GM23248 (cell line): ENCODE results near the gene ALPI. TPM values are rescaled to one million over a fixed set of nuclear protein-coding genes. Genes with fewer than 3 reads are reported as not detected.

Source experiments
- DNase-seq: peaks from one replicate; pipeline ENCODE4 v3.0.0-alpha.2; 2015
- H2AFZ ChIP-seq: fragments of 200-600 bp; sonication (generic); 2 replicates; pipeline ENCODE4 v1.6.1; 2016; ENCODE audit warnings: antibody characterized with exemption
- H3F3A ChIP-seq: fragments of 200-600 bp; sonication (generic); 2 replicates; pipeline ENCODE4 v1.6.1; 2016; ENCODE audit warnings: mild to moderate bottlenecking, antibody characterized with exemption, mixed run types; ENCODE audit not compliant: insufficient read depth
- H3K27ac ChIP-seq: fragments of 200-600 bp; sonication (generic); 2 replicates; pipeline ENCODE4 v1.5.1; 2016; ENCODE audit warnings: mild to moderate bottlenecking
- H3K27me3 ChIP-seq: fragments of 200-600 bp; sonication (generic); replicated peaks from 2 replicates; pipeline ENCODE4 v1.6.1; 2016; ENCODE audit warnings: mild to moderate bottlenecking; ENCODE audit not compliant: insufficient read depth
- H3K36me3 ChIP-seq: fragments of 200-600 bp; sonication (generic); 2 replicates; pipeline ENCODE4 v1.6.1; 2016; ENCODE audit warnings: low read depth, mild to moderate bottlenecking
- H3K4me1 ChIP-seq: fragments of 200-600 bp; sonication (generic); 2 replicates; pipeline ENCODE4 v1.6.1; 2016; ENCODE audit warnings: mild to moderate bottlenecking; ENCODE audit not compliant: insufficient read depth
- H3K4me2 ChIP-seq: fragments of 200-600 bp; sonication (generic); one replicate; pipeline ENCODE4 v1.6.1; 2016; ENCODE audit warnings: mild to moderate bottlenecking; ENCODE audit not compliant: unreplicated experiment
- H3K4me3 ChIP-seq: fragments of 200-600 bp; sonication (generic); 2 replicates; pipeline ENCODE4 v1.5.1; 2016; ENCODE audit warnings: mild to moderate bottlenecking
- H3K79me2 ChIP-seq: fragments of 200-600 bp; sonication (generic); 2 replicates; pipeline ENCODE4 v1.6.1; 2016; ENCODE audit warnings: mild to moderate bottlenecking; ENCODE audit not compliant: insufficient read depth
- H3K9ac ChIP-seq: fragments of 200-600 bp; sonication (generic); 2 replicates; pipeline ENCODE4 v1.6.1; 2016; ENCODE audit warnings: mild to moderate bottlenecking
- H3K9me2 ChIP-seq: fragments of 200-600 bp; sonication (generic); 2 replicates; pipeline ENCODE4 v1.6.1; 2016; ENCODE audit warnings: mixed run types, mild to moderate bottlenecking, moderate library complexity; ENCODE audit not compliant: insufficient read depth
- H3K9me3 ChIP-seq: fragments of 200-600 bp; sonication (generic); one replicate; pipeline ENCODE4 v1.6.1; 2017; ENCODE audit warnings: low read depth
- H4K20me1 ChIP-seq: fragments of 200-600 bp; sonication (generic); 2 replicates; pipeline ENCODE4 v1.6.0; 2016; ENCODE audit not compliant: insufficient read depth
- EZH2 ChIP-seq: fragments of 200-600 bp; sonication (generic); IDR thresholded peaks from 2 replicates; pipeline ENCODE4 v1.6.1; 2018; ENCODE audit warnings: antibody characterized with exemption, mild to moderate bottlenecking; ENCODE audit not compliant: insufficient read depth, poor library complexity, severe bottlenecking
- EZH2phosphoT487 ChIP-seq: fragments of 200-600 bp; sonication (generic); IDR thresholded peaks from 2 replicates; pipeline ENCODE4 v1.6.1; 2018; ENCODE audit warnings: antibody characterized with exemption, moderate library complexity, mild to moderate bottlenecking, low read depth; ENCODE audit not compliant: insufficient read depth
- WGBS, 2 experiments: methylation state at CpG; one replicate each; pipeline ENCODE4 v1.1.6; 2015 to 2017; ENCODE audit warnings: low lambda C conversion rate in 2 of 2, low coverage in 1 of 2; ENCODE audit errors: missing lambda C conversion rate in 2 of 2; 5-methylcytosine and 5-hydroxymethylcytosine counted together
- in situ Hi-C: fragments of 300-500 bp; cut with MboI; formaldehyde crosslinking; loops from 2 replicates; pipeline ENCODE4 v1.15.0; 2020
- polyA plus RNA-seq: library from polyadenylated mRNA; unstranded; fragments of >200 nt; fragmentation: Nextera tagmentation; extraction: Ambion mirVana; gene quantifications from 2 replicates; pipeline ENCODE4 v1.2.1, GENCODE V29; 2016
- total RNA-seq: library from RNA; depleted of rRNA; stranded (reverse); fragments of >200 nt; shearing (Covaris generic); gene quantifications from 2 replicates; pipeline ENCODE4 v1.2.3, GENCODE V29; 2014

The ALPI gene
- total and polyA plus RNA-seq, 2 experiments from 2014 or later, result not detected

- Histone ChIP-seq H3K4me3 (no peak overlapping the region), H3K9me3 (no peaks in the 10 kb centered on the region), H3K4me2 (no peak overlapping the region), H3K27me3 (peaks cover 8% of the 10 kb centered on the region; the same call in 1 of the 2 replicates), H3K4me1 (no peaks in the 10 kb centered on the region), H3F3A (no peaks in the 10 kb centered on the region), H3K36me3 (no peaks in the 10 kb centered on the region), H4K20me1 (no peaks in the 10 kb centered on the region), H2AFZ (no peak overlapping the region), H3K9ac (no peak overlapping the region), H3K9me2 (no peaks in the 10 kb centered on the region), H3K27ac (no peak overlapping the region), H3K79me2 (no peaks in the 10 kb centered on the region)
- no peak for TF ChIP-seq EZH2
- TF ChIP-seq EZH2phosphoT487, result no peak
- WGBS, 2 experiments, result 67 to 73% methylated on average over 12 of the region's 12 CpGs
- no peak for DNase-seq
- in situ Hi-C loops, result loop anchor here (10.0 kb wide), 1 partner anchor 90 kb away; no protein-coding TSS in a partner anchor
These were observed 21.2 kb upstream of the ALPI start for GRCh38 chr2:232434563-232435374.

DNA sequence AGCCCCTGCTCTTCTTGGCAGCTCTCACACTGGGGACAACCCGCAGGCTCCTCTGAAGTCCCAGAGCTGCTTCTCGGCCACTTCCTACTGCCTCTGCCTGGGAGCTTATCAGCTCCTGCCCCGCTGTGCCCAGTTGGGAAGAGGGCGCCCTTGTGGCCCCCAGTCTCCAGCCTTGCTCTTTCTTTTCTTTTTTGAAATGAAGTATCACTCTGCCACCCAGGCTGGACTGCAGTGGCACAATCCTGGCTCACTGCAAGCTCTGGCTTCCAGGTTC lies 20.6 kb upstream of the ALPI start:
- no peaks in the 10 kb centered on the region for H3K4me1 ChIP-seq
- H3K4me3 ChIP-seq, result no peak overlapping the region
- in situ Hi-C loops, result loop anchor here (10.0 kb wide), 1 partner anchor 91 kb away; no protein-coding TSS in a partner anchor
- H3K9ac ChIP-seq, result no peak overlapping the region
- H3K36me3 ChIP-seq, result no peaks in the 10 kb centered on the region
- peaks cover 6% of the 10 kb centered on the region; the same call in 1 of the 2 replicates for H3K27me3 ChIP-seq
- TF ChIP-seq EZH2 (no peak), EZH2phosphoT487 (no peak)
- no peak overlapping the region for H3K27ac ChIP-seq
- no peak for DNase-seq
- no peaks in the 10 kb centered on the region for H3K79me2 ChIP-seq
- WGBS, 2 experiments, result 55 to 68% methylated on average over 4 of the region's 4 CpGs
- no peaks in the 10 kb centered on the region for H4K20me1 ChIP-seq
- H3K9me2 ChIP-seq, result no peaks in the 10 kb centered on the region
- no peak overlapping the region for H2AFZ ChIP-seq
- H3K4me2 ChIP-seq, result no peak overlapping the region
- H3F3A ChIP-seq, result no peaks in the 10 kb centered on the region
- H3K9me3 ChIP-seq, result no peaks in the 10 kb centered on the region

GRCh38 chr2:232435805-232436204 lies 20.1 kb upstream of the ALPI start:
- DNase-seq, result no peak
- Histone ChIP-seq H4K20me1 (no peaks in the 10 kb centered on the region), H3K9ac (no peak overlapping the region), H3K4me1 (no peaks in the 10 kb centered on the region), H3K27me3 (peaks cover under 1% of the 10 kb centered on the region; the same call in 1 of the 2 replicates), H2AFZ (no peak overlapping the region), H3K36me3 (no peaks in the 10 kb centered on the region), H3K9me2 (no peaks in the 10 kb centered on the region), H3K27ac (no peak overlapping the region), H3F3A (no peaks in the 10 kb centered on the region), H3K4me3 (no peak overlapping the region), H3K9me3 (no peaks in the 10 kb centered on the region), H3K4me2 (no peak overlapping the region), H3K79me2 (no peaks in the 10 kb centered on the region)
- TF ChIP-seq EZH2phosphoT487 (no peak), EZH2 (no peak)
- in situ Hi-C loops, result loop anchor here (10.0 kb wide), 1 partner anchor 91 kb away; no protein-coding TSS in a partner anchor
- whole genome bisulfite sequencing, 2 experiments, result 80 to 86% methylated on average over 7 of the region's 7 CpGs

GRCh38 chr2:232436381-232437194 lies 19.4 kb upstream of the ALPI start:
- 69 to 70% methylated on average over 15 of the region's 15 CpGs for WGBS, 2 experiments
- Histone ChIP-seq H3K9me2 (no peaks in the 10 kb centered on the region), H3K27ac (no peak overlapping the region), H3F3A (no peaks in the 10 kb centered on the region), H2AFZ (no peak overlapping the region), H3K9me3 (no peaks in the 10 kb centered on the region), H3K4me2 (no peak overlapping the region), H3K27me3 (no peaks in the 10 kb centered on the region; the same call in 1 of the 2 replicates), H3K9ac (no peak overlapping the region), H3K79me2 (no peaks in the 10 kb centered on the region), H3K4me1 (no peaks in the 10 kb centered on the region), H3K36me3 (no peaks in the 10 kb centered on the region), H4K20me1 (no peaks in the 10 kb centered on the region), H3K4me3 (no peak overlapping the region)
- in situ Hi-C loops, result loop anchor here (10.0 kb wide), 1 partner anchor 92 kb away; no protein-coding TSS in a partner anchor
- no peak for TF ChIP-seq EZH2phosphoT487
- no peak for TF ChIP-seq EZH2
- no peak for DNase-seq
